Measurements from ENCODE around the gene FRMD4A.

Gene FRMD4A

DNA sequence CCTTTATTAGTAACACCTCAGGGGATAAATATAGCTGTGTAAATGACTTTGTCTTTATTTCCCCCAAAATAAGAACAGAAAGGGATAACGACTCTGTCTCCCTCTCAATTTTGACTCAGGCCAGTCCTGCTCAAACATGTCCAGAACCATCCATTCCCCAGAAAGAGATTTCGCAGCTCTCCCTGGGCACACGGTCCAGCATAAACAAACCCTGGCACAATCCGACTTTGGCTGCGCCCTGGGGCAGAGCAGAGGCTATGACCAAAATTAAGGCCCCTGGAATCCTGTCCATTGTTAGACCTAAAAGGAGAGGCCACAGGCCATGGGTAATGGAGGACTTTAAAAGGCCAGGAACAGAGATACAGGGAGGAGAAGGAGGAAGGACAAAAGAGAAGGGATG is 644.8 kb downstream of the FRMD4A start:
- peaks cover 2% of the 10 kb centered on the region; the same call in 1 of the 2 replicates for H3K79me2 ChIP-seq (ENCODE audit: insufficient read depth, low read length)
- no peaks in the 10 kb centered on the region for H3K9me3 ChIP-seq (ENCODE audit: insufficient read depth, low read length, severe bottlenecking)
- H3K36me3 ChIP-seq (ENCODE audit: insufficient read depth, low read length), result peaks cover 79% of the 10 kb centered on the region
- ATAC-seq (ENCODE audit: insufficient read depth, low read depth) (no peak), DNase-seq (no peak)
- H3K27ac ChIP-seq (ENCODE audit: low read length), result no peak overlapping the region
- TF ChIP-seq, protein P1, sequence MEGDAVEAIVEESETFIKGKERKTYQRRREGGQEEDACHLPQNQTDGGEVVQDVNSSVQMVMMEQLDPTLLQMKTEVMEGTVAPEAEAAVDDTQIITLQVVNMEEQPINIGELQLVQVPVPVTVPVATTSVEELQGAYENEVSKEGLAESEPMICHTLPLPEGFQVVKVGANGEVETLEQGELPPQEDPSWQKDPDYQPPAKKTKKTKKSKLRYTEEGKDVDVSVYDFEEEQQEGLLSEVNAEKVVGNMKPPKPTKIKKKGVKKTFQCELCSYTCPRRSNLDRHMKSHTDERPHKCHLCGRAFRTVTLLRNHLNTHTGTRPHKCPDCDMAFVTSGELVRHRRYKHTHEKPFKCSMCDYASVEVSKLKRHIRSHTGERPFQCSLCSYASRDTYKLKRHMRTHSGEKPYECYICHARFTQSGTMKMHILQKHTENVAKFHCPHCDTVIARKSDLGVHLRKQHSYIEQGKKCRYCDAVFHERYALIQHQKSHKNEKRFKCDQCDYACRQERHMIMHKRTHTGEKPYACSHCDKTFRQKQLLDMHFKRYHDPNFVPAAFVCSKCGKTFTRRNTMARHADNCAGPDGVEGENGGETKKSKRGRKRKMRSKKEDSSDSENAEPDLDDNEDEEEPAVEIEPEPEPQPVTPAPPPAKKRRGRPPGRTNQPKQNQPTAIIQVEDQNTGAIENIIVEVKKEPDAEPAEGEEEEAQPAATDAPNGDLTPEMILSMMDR (IDR thresholded peaks at IDR 0.05; ENCODE audit: borderline replicate concordance, extremely low read depth, low read length, poor library complexity, severe bottlenecking), result no peak
- no peak for TF ChIP-seq EZH2 (IDR thresholded peaks at IDR 0.05; ENCODE audit: borderline replicate concordance, low read depth, low read length, severe bottlenecking)
- no peaks in the 10 kb centered on the region for H3K27me3 ChIP-seq (ENCODE audit: insufficient read depth, low read length, poor library complexity)
- H3K4me3 ChIP-seq (ENCODE audit: low read depth in 1 of 2, low read length in 2 of 2), result no peak overlapping the region
- H3K4me2 ChIP-seq (ENCODE audit: insufficient read depth, low read length), result no peak overlapping the region
- H3K9ac ChIP-seq (ENCODE audit: low read depth, low read length), result no peak overlapping the region
- no peaks in the 10 kb centered on the region for H3K4me1 ChIP-seq (ENCODE audit: insufficient read depth, low read length)
- H4K20me1 ChIP-seq (ENCODE audit: insufficient read depth, low read length), result 0 out of 2 replicates have a peak, but pooled peaks cover 8% of the 10 kb centered on the region
- H2AFZ ChIP-seq (ENCODE audit: low read depth, low read length), result no peak overlapping the region

DNA sequence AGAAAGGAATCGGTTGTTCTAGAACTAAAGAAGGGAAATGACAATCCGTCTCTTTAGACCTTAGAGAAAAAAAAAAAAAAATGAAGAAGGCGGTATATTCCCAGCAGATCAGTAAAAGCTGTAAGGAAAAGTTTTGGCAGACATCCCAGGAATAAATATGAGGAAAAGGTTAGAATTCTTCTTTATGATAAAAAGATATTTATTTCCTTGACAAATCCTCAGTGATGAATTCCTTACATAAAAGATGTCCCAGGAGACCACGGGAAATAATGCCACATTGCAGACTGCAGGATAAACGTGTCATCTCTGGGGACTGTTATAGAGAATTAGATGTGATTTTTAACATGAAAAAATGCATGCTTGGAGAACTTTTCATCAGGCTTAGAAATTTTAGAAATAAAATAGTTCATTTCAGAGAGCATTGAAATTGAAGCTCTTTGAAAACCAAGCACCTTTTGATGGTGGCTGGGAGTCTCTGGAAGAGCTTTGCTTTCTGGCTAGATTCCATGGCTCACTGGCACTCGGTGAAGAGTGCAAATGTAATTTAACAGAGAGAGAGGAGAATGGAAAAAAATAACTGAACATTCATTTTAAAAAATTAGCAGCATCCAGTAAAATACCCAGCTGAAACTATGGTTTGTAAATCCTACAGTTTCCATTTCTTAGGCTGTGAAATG is 645.8 kb downstream of the FRMD4A start:
- Histone ChIP-seq H3K9me3 (ENCODE audit: insufficient read depth, low read length, severe bottlenecking) (no peaks in the 10 kb centered on the region), H3K4me1 (ENCODE audit: insufficient read depth, low read length) (no peaks in the 10 kb centered on the region), H3K9ac (ENCODE audit: low read depth, low read length) (no peak overlapping the region), H2AFZ (ENCODE audit: low read depth, low read length) (no peak overlapping the region), H3K4me3 (ENCODE audit: low read depth in 1 of 2, low read length in 2 of 2) (no peak overlapping the region), H3K36me3 (ENCODE audit: insufficient read depth, low read length) (peaks cover 72% of the 10 kb centered on the region), H3K4me2 (ENCODE audit: insufficient read depth, low read length) (no peak overlapping the region), H4K20me1 (ENCODE audit: insufficient read depth, low read length) (0 out of 2 replicates have a peak, but pooled peaks cover 8% of the 10 kb centered on the region), H3K27me3 (ENCODE audit: insufficient read depth, low read length, poor library complexity) (no peaks in the 10 kb centered on the region), H3K27ac (ENCODE audit: low read length) (no peak overlapping the region), H3K79me2 (ENCODE audit: insufficient read depth, low read length) (peaks cover 2% of the 10 kb centered on the region; the same call in 1 of the 2 replicates)
- no peak for ATAC-seq (ENCODE audit: insufficient read depth, low read depth)
- no peak for DNase-seq
- TF ChIP-seq, protein P1 (IDR thresholded peaks at IDR 0.05; ENCODE audit: borderline replicate concordance, extremely low read depth, low read length, poor library complexity, severe bottlenecking), result no peak
- no peak for TF ChIP-seq EZH2 (IDR thresholded peaks at IDR 0.05; ENCODE audit: borderline replicate concordance, low read depth, low read length, severe bottlenecking)

DNA sequence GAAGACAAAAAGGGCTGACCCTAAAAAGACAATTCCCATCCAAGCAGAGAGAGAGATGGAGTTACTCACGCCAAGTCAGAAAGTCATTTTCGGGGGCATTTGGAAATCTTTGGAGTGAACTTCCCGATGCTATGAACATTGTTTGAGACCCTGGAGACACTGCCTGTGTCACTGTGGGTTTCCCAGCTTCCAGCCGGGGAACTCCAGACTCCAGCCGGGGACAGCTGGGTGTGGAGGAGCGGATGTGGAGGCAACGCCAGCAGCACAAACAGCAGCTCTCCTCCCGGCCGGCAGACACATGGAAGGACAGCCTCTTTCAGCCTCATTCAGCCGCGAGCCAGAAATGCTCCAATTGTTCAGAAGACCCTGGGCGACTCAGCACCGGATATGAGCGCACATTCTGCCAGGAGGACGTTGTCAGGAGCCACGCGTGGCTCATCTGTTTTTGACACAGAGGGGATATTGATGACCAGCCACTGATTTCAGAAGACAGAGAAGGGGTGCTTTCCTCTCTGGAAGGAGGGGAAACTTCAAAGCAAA is 646.4 kb downstream of the FRMD4A start:
- Histone ChIP-seq H2AFZ (ENCODE audit: low read depth, low read length) (no peak overlapping the region), H3K9me3 (ENCODE audit: insufficient read depth, low read length, severe bottlenecking) (no peaks in the 10 kb centered on the region), H3K4me2 (ENCODE audit: insufficient read depth, low read length) (no peak overlapping the region), H3K79me2 (ENCODE audit: insufficient read depth, low read length) (peaks cover 2% of the 10 kb centered on the region; the same call in 1 of the 2 replicates), H3K36me3 (ENCODE audit: insufficient read depth, low read length) (peaks cover 69% of the 10 kb centered on the region), H3K4me3 (ENCODE audit: low read depth in 1 of 2, low read length in 2 of 2) (no peak overlapping the region), H3K27ac (ENCODE audit: low read length) (no peak overlapping the region), H4K20me1 (ENCODE audit: insufficient read depth, low read length) (0 out of 2 replicates have a peak, but pooled peaks cover 8% of the 10 kb centered on the region), H3K9ac (ENCODE audit: low read depth, low read length) (no peak overlapping the region), H3K4me1 (ENCODE audit: insufficient read depth, low read length) (no peaks in the 10 kb centered on the region), H3K27me3 (ENCODE audit: insufficient read depth, low read length, poor library complexity) (no peaks in the 10 kb centered on the region)
- ATAC-seq (ENCODE audit: insufficient read depth, low read depth) (no peak), DNase-seq (no peak)
- TF ChIP-seq, protein P1 (IDR thresholded peaks at IDR 0.05; ENCODE audit: borderline replicate concordance, extremely low read depth, low read length, poor library complexity, severe bottlenecking), result no peak
- TF ChIP-seq EZH2 (IDR thresholded peaks at IDR 0.05; ENCODE audit: borderline replicate concordance, low read depth, low read length, severe bottlenecking), result no peak
